GM18907 (cell line): ENCODE data around the gene EFNA4.

ENCODE experiments used
- ATAC-seq: cut with Tn5 transposase; IDR thresholded peaks from one replicate; pipeline ENCODE4 v1.9.1; 2021; ENCODE audit warnings: mild to moderate bottlenecking, moderate library complexity; ENCODE audit not compliant: unreplicated experiment

Gene EFNA4

GRCh38 chr1:155063550-155064110 lies at the start of gene EFNA4:
EFNA4 (plus strand) TSS chr1:155063740; CDS start chr1:155063824, 84 bp downstream.
- peak; percentile 67 for ATAC-seq

GRCh38 chr1:155014709-155015508 lies 48.6 kb upstream of the EFNA4 start:
- no peak for ATAC-seq

- no peak for ATAC-seq
Measured at GRCh38 chr1:155015527-155016230, 47.9 kb upstream of the EFNA4 start.

- no peak for ATAC-seq
Measured at GRCh38 chr1:155016231-155016831, 47.2 kb upstream of the EFNA4 start.

- ATAC-seq: peak; percentile 56
Measured at GRCh38 chr1:155017041-155017945, 46.2 kb upstream of the EFNA4 start.

- ATAC-seq: no peak
Measured at GRCh38 chr1:155017946-155018316, 45.6 kb upstream of the EFNA4 start.

- ATAC-seq: no peak
Measured at GRCh38 chr1:155018617-155019348, 44.8 kb upstream of the EFNA4 start.

GRCh38 chr1:155019377-155020245 lies 43.9 kb upstream of the EFNA4 start:
- no peak for ATAC-seq

GRCh38 chr1:155022136-155022926 lies 41.2 kb upstream of the EFNA4 start:
- no peak for ATAC-seq

- no peak for ATAC-seq
Measured at GRCh38 chr1:155022927-155023236, 40.7 kb upstream of the EFNA4 start.

- no peak for ATAC-seq
Measured at GRCh38 chr1:155023627-155024026, 39.9 kb upstream of the EFNA4 start.

GRCh38 chr1:155024315-155024714 lies 39.2 kb upstream of the EFNA4 start:
- no peak for ATAC-seq

GRCh38 chr1:155026154-155026553 lies 37.4 kb upstream of the EFNA4 start:
- no peak for ATAC-seq

- ATAC-seq: no peak
Measured at GRCh38 chr1:155026588-155026987, 37.0 kb upstream of the EFNA4 start.

GRCh38 chr1:155029513-155030242 lies 33.9 kb upstream of the EFNA4 start:
- no peak for ATAC-seq

GRCh38 chr1:155030243-155030795 lies 33.2 kb upstream of the EFNA4 start:
- ATAC-seq: no peak

- no peak for ATAC-seq
Measured at GRCh38 chr1:155030899-155031298, 32.6 kb upstream of the EFNA4 start.
